ENCODE data around the gene ADAM33. TPM values are rescaled to one million over a fixed set of nuclear protein-coding genes. Genes with fewer than 3 reads are reported as not detected.

Gene ADAM33
- total RNA-seq (2014; rRNA removed; shearing (Covaris generic)): not detected in 2 replicates

GRCh38 chr20:3681931-3682781 lies at the start of gene ADAM33:
ADAM33 (minus strand) TSS chr20:3682010; CDS start chr20:3682004, 6 bp downstream.

DNA sequence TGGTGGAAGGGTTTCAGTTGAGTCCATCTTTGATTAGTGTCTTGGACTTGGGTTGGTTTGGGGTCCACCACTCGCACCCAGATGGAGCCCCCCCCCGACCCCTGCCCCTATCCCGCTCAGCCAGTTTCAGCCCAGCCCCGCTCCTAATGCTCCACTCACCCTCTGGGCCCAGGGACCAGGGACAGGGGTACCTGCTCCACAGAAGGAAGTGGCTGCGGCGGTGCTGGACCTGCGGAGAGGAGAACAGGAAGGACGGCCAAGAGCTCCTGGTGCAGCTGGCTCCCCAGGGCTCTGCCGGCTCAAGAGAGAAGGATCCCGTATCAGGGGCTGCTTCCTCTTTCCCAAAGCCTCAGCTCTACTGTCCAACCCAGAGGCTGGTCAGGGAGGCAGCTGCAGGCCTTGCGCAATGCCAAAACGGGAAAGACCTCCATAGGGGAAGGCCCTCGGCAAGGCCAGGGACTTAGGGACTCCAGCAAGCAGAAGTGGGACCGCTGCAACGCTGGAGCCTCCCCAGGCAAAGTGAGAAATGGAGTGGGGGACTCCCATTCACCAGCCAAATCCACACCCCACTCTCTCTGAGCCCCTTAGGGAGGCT lies 30.6 kb upstream of the ADAM33 start, which contains the start of gene SIGLEC1:
TSS of gene SIGLEC1 (minus strand) at position 322 of the 595 bp plus-strand sequence. CDS start 5,472 bp downstream, outside the sequence.

GRCh38 chr20:3663031-3663701 lies 18.6 kb downstream of the ADAM33 start, which contains the start of gene GFRA4:
GFRA4 (minus strand) TSS chr20:3663399; CDS start chr20:3663399, 0 bp downstream.

Other genes starting within 250 kb of the ADAM33 start
- gene ATRN, start 211.0 kb downstream of the ADAM33 start, total RNA-seq (2014; rRNA removed; shearing (Covaris generic)): 19.6 and 22.0 TPM in 2 replicates
- gene GFRA4, start 18.6 kb downstream of the ADAM33 start, total RNA-seq (2014; rRNA removed; shearing (Covaris generic)): not detected in 2 replicates
- not detected in 2 replicates for gene SIGLEC1, start 30.6 kb upstream of the ADAM33 start, total RNA-seq (2014; rRNA removed; shearing (Covaris generic))
- not detected in 2 replicates for gene HSPA12B, start 50.7 kb upstream of the ADAM33 start, total RNA-seq (2014; rRNA removed; shearing (Covaris generic))
- gene ADISSP, start 85.7 kb upstream of the ADAM33 start, total RNA-seq (2014; rRNA removed; shearing (Covaris generic)): 50.1 and 55.5 TPM in 2 replicates
- 1.0 and 1.2 TPM in 2 replicates for gene SPEF1, start 99.4 kb upstream of the ADAM33 start, total RNA-seq (2014; rRNA removed; shearing (Covaris generic))
- 115 and 125 TPM in 2 replicates for gene CENPB, start 104.7 kb upstream of the ADAM33 start, total RNA-seq (2014; rRNA removed; shearing (Covaris generic))
- 94.8 and 107 TPM in 2 replicates for gene CDC25B, start 114.3 kb upstream of the ADAM33 start, total RNA-seq (2014; rRNA removed; shearing (Covaris generic))
- gene AP5S1, start 138.5 kb upstream of the ADAM33 start, total RNA-seq (2014; rRNA removed; shearing (Covaris generic)): 19.5 and 26.4 TPM in 2 replicates
- gene MAVS, start 164.8 kb upstream of the ADAM33 start, total RNA-seq (2014; rRNA removed; shearing (Covaris generic)): 21.0 and 21.7 TPM in 2 replicates
- 55.6 and 61.8 TPM in 2 replicates for gene PANK2, start 207.4 kb upstream of the ADAM33 start, total RNA-seq (2014; rRNA removed; shearing (Covaris generic))